ENCODE measurements around the gene TGM4. TPM values are rescaled to one million over a fixed set of nuclear protein-coding genes. Genes with fewer than 3 reads are reported as not detected.
"Not testable (repeated sequence)": the region's sequence is repeated elsewhere in the genome, so short reads cannot be mapped to it uniquely, and the experiment has no call there.

Gene TGM4
- total and polyA plus RNA-seq, 9 donors = not detected

- intact Hi-C loops (cut with DNase I) = no loop called here
- no peaks in the 10 kb centered on the region for H3K4me1 ChIP-seq (ENCODE audit: insufficient read depth)
- no peaks in the 10 kb centered on the region for H3K36me3 ChIP-seq
These were observed 68.0 kb downstream of the TGM4 start for GRCh38 chr3:44942202-44942921.

GRCh38 chr3:44948239-44948638 lies 73.8 kb downstream of the TGM4 start:
- no peak for DNase-seq
- no peaks in the 10 kb centered on the region for H3K36me3 ChIP-seq
- WGBS, 3 donors = 92 to 98% (median 95%) methylated on average over 3 of the region's 3 CpGs

More at GRCh38 chr3:44942202-44942921, 68.0 kb downstream of the TGM4 start:
- H3K27me3 ChIP-seq = no peaks in the 10 kb centered on the region
- no peaks in the 10 kb centered on the region for H3K9me3 ChIP-seq
- no peak for DNase-seq
- WGBS, 3 donors = 83 to 91% (median 87%) methylated on average over 9 of the region's 9 CpGs
- H3K4me3 ChIP-seq = no peak overlapping the region
- H3K27ac ChIP-seq = no peak overlapping the region
- TF ChIP-seq POLR2A (IDR thresholded peaks at IDR 0.05) = no peak
- no peak for TF ChIP-seq CTCF (IDR thresholded peaks at IDR 0.05)
- TF ChIP-seq EP300 (IDR thresholded peaks at IDR 0.05) = no peak

GRCh38 chr3:44949770-44950169 lies 75.4 kb downstream of the TGM4 start:
- H3K4me3 ChIP-seq; H3K27me3 ChIP-seq; H3K4me1 ChIP-seq (ENCODE audit: insufficient read depth); H3K27ac ChIP-seq; H3K36me3 ChIP-seq; DNase-seq; intact Hi-C loops (cut with DNase I); H3K9me3 ChIP-seq: not testable (repeated sequence)
- 95 to 99% (median 97%) methylated on average over 4 of the region's 4 CpGs for WGBS, 3 donors

More at GRCh38 chr3:44948239-44948638, 73.8 kb downstream of the TGM4 start:
- H3K9me3 ChIP-seq = no peaks in the 10 kb centered on the region
- TF ChIP-seq POLR2A (IDR thresholded peaks at IDR 0.05) (no peak), EP300 (IDR thresholded peaks at IDR 0.05) (no peak), CTCF (IDR thresholded peaks at IDR 0.05) (no peak)
- intact Hi-C loops (cut with DNase I) = no loop called here
- no peak overlapping the region for H3K4me3 ChIP-seq
- no peaks in the 10 kb centered on the region for H3K27me3 ChIP-seq
- H3K4me1 ChIP-seq (ENCODE audit: insufficient read depth) = no peaks in the 10 kb centered on the region
- no peak overlapping the region for H3K27ac ChIP-seq

GRCh38 chr3:44950275-44950734 lies 75.9 kb downstream of the TGM4 start:
- Histone ChIP-seq H3K4me3 (no peak overlapping the region), H3K27me3 (no peaks in the 10 kb centered on the region), H3K27ac (no peak overlapping the region), H3K4me1 (ENCODE audit: insufficient read depth) (no peaks in the 10 kb centered on the region), H3K9me3 (no peaks in the 10 kb centered on the region), H3K36me3 (no peaks in the 10 kb centered on the region)
- TF ChIP-seq CTCF (IDR thresholded peaks at IDR 0.05) (no peak), EP300 (IDR thresholded peaks at IDR 0.05) (no peak), POLR2A (IDR thresholded peaks at IDR 0.05) (no peak)
- 79 to 86% (median 80%) methylated on average over 2 of the region's 2 CpGs for WGBS, 3 donors
- DNase-seq = no peak
- intact Hi-C loops (cut with DNase I) = no loop called here

- Histone ChIP-seq H3K27me3 (no peaks in the 10 kb centered on the region), H3K27ac (no peak overlapping the region), H3K36me3 (no peaks in the 10 kb centered on the region), H3K9me3 (no peaks in the 10 kb centered on the region), H3K4me3 (no peak overlapping the region), H3K4me1 (ENCODE audit: insufficient read depth) (no peaks in the 10 kb centered on the region)
- intact Hi-C loops (cut with DNase I) = no loop called here
- WGBS, 3 donors = 96 to 98% (median 97%) methylated on average over 3 of the region's 3 CpGs
- DNase-seq = no peak
- TF ChIP-seq POLR2A (IDR thresholded peaks at IDR 0.05) (no peak), CTCF (IDR thresholded peaks at IDR 0.05) (no peak), EP300 (IDR thresholded peaks at IDR 0.05) (no peak)
These were observed 78.3 kb downstream of the TGM4 start for GRCh38 chr3:44952689-44953088.

Measured in ovary (tissue), 9 donors.